H9 (cell line): ENCODE data around the gene PHF20. TPM values are rescaled to one million over a fixed set of nuclear protein-coding genes. Genes with fewer than 3 reads are reported as not detected.

ENCODE experiments used
- DNase-seq: peaks from one replicate; pipeline ENCODE4 v3.0.0-alpha.2; 2017
- H2AFZ ChIP-seq: one replicate; pipeline ENCODE4 v1.6.1; 2013; ENCODE audit warnings: mild to moderate bottlenecking, low read length, control low read depth, moderate library complexity
- H2AK5ac ChIP-seq: 2 replicates; pipeline ENCODE4 v1.6.1; 2013; ENCODE audit warnings: low read length, control low read depth, mixed read lengths; ENCODE audit not compliant: insufficient read length
- H2BK120ac ChIP-seq: one replicate; pipeline ENCODE4 v1.6.1; 2013; ENCODE audit warnings: low read depth, mild to moderate bottlenecking, low read length, control low read depth, inconsistent platforms; ENCODE audit not compliant: poor library complexity, severe bottlenecking
- H2BK12ac ChIP-seq: 2 replicates; pipeline ENCODE4 v1.6.1; 2013; ENCODE audit warnings: low read length, control low read depth, mixed read lengths, low read depth; ENCODE audit not compliant: insufficient read length
- H2BK15ac ChIP-seq: 2 replicates; pipeline ENCODE4 v1.6.1; 2013; ENCODE audit warnings: low read depth, low read length, control low read depth
- H2BK20ac ChIP-seq: one replicate; pipeline ENCODE4 v1.6.1; 2013; ENCODE audit warnings: low read depth, mild to moderate bottlenecking, low read length, control low read depth, inconsistent platforms; ENCODE audit not compliant: poor library complexity, severe bottlenecking
- H2BK5ac ChIP-seq: 2 replicates; pipeline ENCODE4 v1.6.1; 2013; ENCODE audit warnings: low read length, control low read depth, mixed read lengths; ENCODE audit not compliant: insufficient read length
- H3K14ac ChIP-seq: 2 replicates; pipeline ENCODE4 v1.6.1; 2013; ENCODE audit warnings: low read length, control low read depth; ENCODE audit not compliant: insufficient read depth
- H3K18ac ChIP-seq: 2 replicates; pipeline ENCODE4 v1.6.1; 2013; ENCODE audit warnings: low read depth, mild to moderate bottlenecking, mixed read lengths, low read length, control low read depth; ENCODE audit not compliant: insufficient read length
- H3K23ac ChIP-seq: 2 replicates; pipeline ENCODE4 v1.6.1; 2013; ENCODE audit warnings: low read length, control low read depth, mixed read lengths, low read depth; ENCODE audit not compliant: insufficient read length
- H3K23me2 ChIP-seq: 2 replicates; pipeline ENCODE4 v1.6.1; 2013; ENCODE audit warnings: low read depth, mild to moderate bottlenecking, mixed read lengths, low read length, control low read depth; ENCODE audit not compliant: insufficient read length, poor library complexity, severe bottlenecking
- H3K27ac ChIP-seq: 2 replicates; pipeline ENCODE4 v1.5.1; 2013; ENCODE audit warnings: low read length, control low read depth, mixed read lengths, low read depth; ENCODE audit not compliant: insufficient read length
- H3K27me3 ChIP-seq: 2 replicates; pipeline ENCODE4 v1.6.1; 2013; ENCODE audit warnings: low read length, control low read depth, inconsistent platforms; ENCODE audit not compliant: insufficient read depth
- H3K4ac ChIP-seq: 2 replicates; pipeline ENCODE4 v1.6.1; 2013; ENCODE audit warnings: low read depth, mild to moderate bottlenecking, control low read depth, inconsistent platforms, low read length, moderate library complexity
- H3K4me1 ChIP-seq: 2 replicates; pipeline ENCODE4 v1.6.1; 2013; ENCODE audit warnings: low read length, control low read depth, inconsistent platforms; ENCODE audit not compliant: insufficient read depth
- H3K4me2 ChIP-seq: 2 replicates; pipeline ENCODE4 v1.6.1; 2013; ENCODE audit warnings: low read length, control low read depth, mixed read lengths; ENCODE audit not compliant: insufficient read length, insufficient read depth
- H3K56ac ChIP-seq: 2 replicates; pipeline ENCODE4 v1.6.1; 2013; ENCODE audit warnings: low read depth, mild to moderate bottlenecking, mixed read lengths, low read length, control low read depth; ENCODE audit not compliant: insufficient read length
- H3K79me1 ChIP-seq: 2 replicates; pipeline ENCODE4 v1.6.1; 2013; ENCODE audit warnings: low read depth, mild to moderate bottlenecking, moderate library complexity, low read length, control low read depth, inconsistent platforms; ENCODE audit not compliant: insufficient read depth, poor library complexity, severe bottlenecking
- H3K79me2 ChIP-seq: 2 replicates; pipeline ENCODE4 v1.6.1; 2013; ENCODE audit warnings: low read length, control low read depth, inconsistent platforms; ENCODE audit not compliant: insufficient read depth
- H3K9ac ChIP-seq: 2 replicates; pipeline ENCODE4 v1.6.1; 2013; ENCODE audit warnings: low read length, control low read depth, mixed read lengths; ENCODE audit not compliant: insufficient read length; ENCODE audit errors: extremely low read depth
- H3K9me3 ChIP-seq: one replicate; pipeline ENCODE4 v1.6.1; 2013; ENCODE audit warnings: low read depth, low read length, inconsistent platforms; ENCODE audit not compliant: control insufficient read depth
- H3T11ph ChIP-seq: one replicate; pipeline ENCODE4 v1.6.1; 2013; ENCODE audit warnings: mild to moderate bottlenecking, low read length, control low read depth, inconsistent platforms
- H4K20me1 ChIP-seq: one replicate; pipeline ENCODE4 v1.6.1; 2013; ENCODE audit not compliant: control insufficient read depth, insufficient read length, insufficient read depth
- H4K5ac ChIP-seq: 2 replicates; pipeline ENCODE4 v1.6.1; 2013; ENCODE audit warnings: low read depth, mild to moderate bottlenecking, mixed read lengths, low read length, control low read depth; ENCODE audit not compliant: insufficient read length
- H4K8ac ChIP-seq: replicated peaks from 2 replicates; pipeline ENCODE4 v1.6.1; 2013; ENCODE audit warnings: low read length, control low read depth, mixed read lengths, low read depth; ENCODE audit not compliant: insufficient read length
- H4K91ac ChIP-seq: 2 replicates; pipeline ENCODE4 v1.6.1; 2013; ENCODE audit warnings: low read depth, mild to moderate bottlenecking, moderate library complexity, mixed read lengths, low read length, control low read depth; ENCODE audit not compliant: insufficient read length
- H3K27ac Mint-ChIP-seq, 3 experiments: 2 replicates in 2 of 3; 3 replicates in 1 of 3; pipeline ENCODE4 v1.8.0; 2020 to 2021; ENCODE audit warnings: mixed read lengths in 3 of 3, mild to moderate bottlenecking in 1 of 3, moderate library complexity in 1 of 3
- H3K27me3 Mint-ChIP-seq: 2 replicates; pipeline ENCODE4 v1.8.0; 2021; ENCODE audit warnings: low read depth, mild to moderate bottlenecking, moderate library complexity, mixed read lengths
- H3K36me3 Mint-ChIP-seq, 3 experiments: 2 replicates in 2 of 3; 3 replicates in 1 of 3; pipeline ENCODE4 v1.8.0; 2020 to 2021; ENCODE audit warnings: low read depth in 3 of 3, mixed read lengths in 3 of 3; ENCODE audit not compliant: insufficient read depth in 1 of 3
- H3K4me1 Mint-ChIP-seq, 2 experiments: 2 replicates each; pipeline ENCODE4 v1.8.0; 2020; ENCODE audit warnings: mixed read lengths in 2 of 2
- H3K4me3 Mint-ChIP-seq, 2 experiments: 2 replicates in 1 of 2; 3 replicates in 1 of 2; pipeline ENCODE4 v1.8.0; 2020 to 2021; ENCODE audit warnings: mild to moderate bottlenecking in 2 of 2, mixed read lengths in 2 of 2, moderate library complexity in 1 of 2
- H3K9me3 Mint-ChIP-seq, 2 experiments: 2 replicates in 1 of 2; 3 replicates in 1 of 2; pipeline ENCODE4 v1.8.0; 2020; ENCODE audit warnings: mild to moderate bottlenecking in 2 of 2, mixed read lengths in 2 of 2, moderate library complexity in 1 of 2
- WGBS: extraction: QIAGEN DNeasy Blood & Tissue Kit; methylation state at CpG from one replicate; pipeline ENCODE4 v1.1.7; 2013; ENCODE audit warnings: missing lambda C conversion rate, low lambda C conversion rate, mixed read lengths; ENCODE audit not compliant: insufficient read length; ENCODE audit errors: extremely low coverage; 5-methylcytosine and 5-hydroxymethylcytosine counted together
- total RNA-seq: library from RNA; stranded (reverse); gene quantifications from 2 replicates; pipeline ENCODE4 v1.2.1, GENCODE V29; 2021
- TF ChIP-seq, protein P1 (sequence below): fragments of 200-600 bp; sonication (generic); conservative IDR thresholded peaks from 3 replicates; pipeline ENCODE4 v1.8.0; 2021; ENCODE audit warnings: antibody characterized with exemption, mild to moderate bottlenecking

PHF20 gene
- total RNA-seq, 1 experiment from 2014 or later, result 50.3 TPM

GRCh38 chr20:35768731-35769664 is 2.8 kb upstream of the PHF20 start:
- TF ChIP-seq, protein P1, sequence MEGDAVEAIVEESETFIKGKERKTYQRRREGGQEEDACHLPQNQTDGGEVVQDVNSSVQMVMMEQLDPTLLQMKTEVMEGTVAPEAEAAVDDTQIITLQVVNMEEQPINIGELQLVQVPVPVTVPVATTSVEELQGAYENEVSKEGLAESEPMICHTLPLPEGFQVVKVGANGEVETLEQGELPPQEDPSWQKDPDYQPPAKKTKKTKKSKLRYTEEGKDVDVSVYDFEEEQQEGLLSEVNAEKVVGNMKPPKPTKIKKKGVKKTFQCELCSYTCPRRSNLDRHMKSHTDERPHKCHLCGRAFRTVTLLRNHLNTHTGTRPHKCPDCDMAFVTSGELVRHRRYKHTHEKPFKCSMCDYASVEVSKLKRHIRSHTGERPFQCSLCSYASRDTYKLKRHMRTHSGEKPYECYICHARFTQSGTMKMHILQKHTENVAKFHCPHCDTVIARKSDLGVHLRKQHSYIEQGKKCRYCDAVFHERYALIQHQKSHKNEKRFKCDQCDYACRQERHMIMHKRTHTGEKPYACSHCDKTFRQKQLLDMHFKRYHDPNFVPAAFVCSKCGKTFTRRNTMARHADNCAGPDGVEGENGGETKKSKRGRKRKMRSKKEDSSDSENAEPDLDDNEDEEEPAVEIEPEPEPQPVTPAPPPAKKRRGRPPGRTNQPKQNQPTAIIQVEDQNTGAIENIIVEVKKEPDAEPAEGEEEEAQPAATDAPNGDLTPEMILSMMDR, result no peak
- Histone ChIP-seq H4K8ac (no peak overlapping the region), H3K23ac (no peak overlapping the region), H2BK5ac (no peak overlapping the region), H2BK12ac (no peak overlapping the region), H3K27me3 (peaks cover 2% of the 10 kb centered on the region; the same call in 1 of the 2 replicates), H2AFZ (no peak overlapping the region), H4K91ac (no peak overlapping the region), H3K4me2 (no peak overlapping the region), H3K9me3 (no peaks in the 10 kb centered on the region), H3K9ac (peak overlapping the region; percentile 0), H3K4ac (no peak overlapping the region), H4K5ac (no peak overlapping the region), H3T11ph (no peak overlapping the region), H4K20me1 (no peaks in the 10 kb centered on the region), H2AK5ac (no peak overlapping the region), H2BK15ac (no peak overlapping the region), H3K18ac (peak overlapping the region; percentile 24), H3K27ac (peak overlapping the region; percentile 10), H2BK20ac (no peak overlapping the region), H2BK120ac (peak overlapping the region; percentile 63), H3K4me1 (peaks cover 11% of the 10 kb centered on the region; the same call in 1 of the 2 replicates), H3K79me2 (peaks cover 6% of the 10 kb centered on the region; the same call in 1 of the 2 replicates), H3K79me1 (no peaks in the 10 kb centered on the region), H3K14ac (peak overlapping the region; percentile 43; the same call in 1 of the 2 replicates), H3K56ac (no peak overlapping the region), H3K23me2 (peaks cover 6% of the 10 kb centered on the region)
- peaks cover 19% of the 10 kb centered on the region for H3K27me3 Mint-ChIP-seq
- peak overlapping the region; percentile 82 to 98 (median 98) for H3K27ac Mint-ChIP-seq
- peak overlapping the region in 1 of 2 experiments; percentile 49; a peak in 3 of 5 replicates for H3K4me3 Mint-ChIP-seq
- peaks cover 32 to 36% of the 10 kb centered on the region in 2 experiments for H3K4me1 Mint-ChIP-seq
- WGBS, result no CpG with 5 or more reads among the region's 5 CpGs
- peaks cover 7 to 9% of the 10 kb centered on the region in 2 experiments; a peak in 1 of 5 replicates for H3K9me3 Mint-ChIP-seq
- DNase-seq, result peak; percentile 94
- peaks cover 0 to 11% (median 0%) of the 10 kb centered on the region in 3 experiments; a peak in 5 of 7 replicates for H3K36me3 Mint-ChIP-seq
